Astrocyte (in vitro differentiated cells and primary cell): ENCODE data around the gene NOC2L. TPM values are rescaled to one million over a fixed set of nuclear protein-coding genes. Genes with fewer than 3 reads are reported as not detected.

ENCODE experiments used
- DNase-seq: peaks from one replicate; pipeline ENCODE4 v3.0.0-alpha.2; 2010; ENCODE audit warnings: low read depth
- FAIRE-seq: peaks from 2 replicates; lab custom pipeline; 2011; peaks lifted over from hg19 to GRCh38; lab: Jason Lieb, UNC
- H2AFZ ChIP-seq: 2 replicates; pipeline ENCODE4 v1.6.0; 2012; ENCODE audit warnings: low read depth, low read length, inconsistent platforms
- H3K27ac ChIP-seq: 2 replicates; pipeline ENCODE4 v1.5.1; 2011; ENCODE audit warnings: low read depth, low read length, inconsistent platforms
- H3K27me3 ChIP-seq: 2 replicates; pipeline ENCODE4 v1.6.0; 2011; ENCODE audit warnings: low read length, inconsistent platforms; ENCODE audit not compliant: insufficient read depth
- H3K36me3 ChIP-seq: 2 replicates; pipeline ENCODE4 v1.5.1; 2011; ENCODE audit warnings: low read length, inconsistent platforms; ENCODE audit not compliant: insufficient read depth
- H3K4me1 ChIP-seq: 2 replicates; pipeline ENCODE4 v1.5.1; 2011; ENCODE audit warnings: low read length, inconsistent platforms; ENCODE audit not compliant: insufficient read depth
- H3K4me2 ChIP-seq: 2 replicates; pipeline ENCODE4 v1.6.0; 2012; ENCODE audit warnings: low read length, inconsistent platforms
- H3K4me3 ChIP-seq: 2 replicates; pipeline ENCODE4 v1.5.1; 2011; ENCODE audit warnings: low read depth, mild to moderate bottlenecking, low read length, inconsistent platforms; ENCODE audit not compliant: insufficient read depth
- H3K79me2 ChIP-seq: 2 replicates; pipeline ENCODE4 v1.6.0; 2012; ENCODE audit warnings: mild to moderate bottlenecking, low read length, inconsistent platforms; ENCODE audit not compliant: insufficient read depth
- H3K9ac ChIP-seq: 2 replicates; pipeline ENCODE4 v1.6.0; 2012; ENCODE audit warnings: mild to moderate bottlenecking, low read length, inconsistent platforms
- H3K9me3 ChIP-seq: 2 replicates; pipeline ENCODE4 v1.5.1; 2012; ENCODE audit warnings: low read depth, mild to moderate bottlenecking, low read length, inconsistent platforms; ENCODE audit not compliant: insufficient read depth
- H4K20me1 ChIP-seq: 2 replicates; pipeline ENCODE4 v1.6.0; 2012; ENCODE audit warnings: low read length, inconsistent platforms; ENCODE audit not compliant: insufficient read depth
- H3K27ac Mint-ChIP-seq: one replicate; pipeline ENCODE4 v1.8.0; 2021; ENCODE audit warnings: mild to moderate bottlenecking, mixed read lengths; ENCODE audit not compliant: unreplicated experiment
- H3K27me3 Mint-ChIP-seq: one replicate; pipeline ENCODE4 v1.8.0; 2021; ENCODE audit warnings: low read depth, mixed read lengths; ENCODE audit not compliant: unreplicated experiment
- H3K36me3 Mint-ChIP-seq: one replicate; pipeline ENCODE4 v1.8.0; 2021; ENCODE audit warnings: low read depth, mixed read lengths; ENCODE audit not compliant: unreplicated experiment
- H3K4me1 Mint-ChIP-seq: one replicate; pipeline ENCODE4 v1.8.0; 2021; ENCODE audit warnings: low read depth, mixed read lengths; ENCODE audit not compliant: unreplicated experiment
- H3K4me3 Mint-ChIP-seq: one replicate; pipeline ENCODE4 v1.8.0; 2021; ENCODE audit warnings: mild to moderate bottlenecking, moderate library complexity, mixed read lengths; ENCODE audit not compliant: unreplicated experiment
- H3K9me3 Mint-ChIP-seq: one replicate; pipeline ENCODE4 v1.8.0; 2021; ENCODE audit warnings: mild to moderate bottlenecking, mixed read lengths; ENCODE audit not compliant: unreplicated experiment
- EZH2 ChIP-seq: IDR thresholded peaks from 2 replicates; pipeline ENCODE4 v1.6.1; 2012; ENCODE audit warnings: mild to moderate bottlenecking, low read length, inconsistent platforms; ENCODE audit not compliant: insufficient read depth
- total RNA-seq: library from RNA; stranded (reverse); gene quantifications from 2 replicates; pipeline ENCODE4 v1.2.1, GENCODE V29; 2021
- TF ChIP-seq, protein P1 (sequence below): IDR thresholded peaks from 2 replicates; pipeline ENCODE4 v1.5.1; 2011; ENCODE audit warnings: low read depth, mild to moderate bottlenecking, inconsistent platforms, low read length, moderate library complexity; ENCODE audit not compliant: insufficient read depth

NOC2L gene
- total RNA-seq, 1 donor from 2014 or later = 91.4 TPM

DNA sequence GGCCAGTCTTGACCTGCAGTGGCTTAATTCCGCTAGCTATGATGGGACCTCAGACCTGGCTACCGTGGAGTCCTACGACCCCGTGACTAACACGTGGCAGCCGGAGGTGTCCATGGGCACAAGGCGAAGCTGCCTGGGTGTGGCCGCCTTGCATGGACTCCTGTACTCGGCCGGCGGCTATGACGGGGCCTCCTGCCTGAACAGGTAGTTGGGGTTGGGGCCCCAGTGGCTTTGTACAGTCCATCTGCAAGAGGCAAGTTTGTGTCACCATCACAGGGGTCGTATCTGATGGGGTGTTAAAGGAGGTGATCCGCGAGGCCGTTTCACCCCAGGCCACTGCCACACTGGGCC, 4.2 kb upstream of the NOC2L start:
- H3K4me3 ChIP-seq = no peak overlapping the region
- FAIRE-seq = no peak
- TF ChIP-seq EZH2 = no peak
- TF ChIP-seq, protein P1, sequence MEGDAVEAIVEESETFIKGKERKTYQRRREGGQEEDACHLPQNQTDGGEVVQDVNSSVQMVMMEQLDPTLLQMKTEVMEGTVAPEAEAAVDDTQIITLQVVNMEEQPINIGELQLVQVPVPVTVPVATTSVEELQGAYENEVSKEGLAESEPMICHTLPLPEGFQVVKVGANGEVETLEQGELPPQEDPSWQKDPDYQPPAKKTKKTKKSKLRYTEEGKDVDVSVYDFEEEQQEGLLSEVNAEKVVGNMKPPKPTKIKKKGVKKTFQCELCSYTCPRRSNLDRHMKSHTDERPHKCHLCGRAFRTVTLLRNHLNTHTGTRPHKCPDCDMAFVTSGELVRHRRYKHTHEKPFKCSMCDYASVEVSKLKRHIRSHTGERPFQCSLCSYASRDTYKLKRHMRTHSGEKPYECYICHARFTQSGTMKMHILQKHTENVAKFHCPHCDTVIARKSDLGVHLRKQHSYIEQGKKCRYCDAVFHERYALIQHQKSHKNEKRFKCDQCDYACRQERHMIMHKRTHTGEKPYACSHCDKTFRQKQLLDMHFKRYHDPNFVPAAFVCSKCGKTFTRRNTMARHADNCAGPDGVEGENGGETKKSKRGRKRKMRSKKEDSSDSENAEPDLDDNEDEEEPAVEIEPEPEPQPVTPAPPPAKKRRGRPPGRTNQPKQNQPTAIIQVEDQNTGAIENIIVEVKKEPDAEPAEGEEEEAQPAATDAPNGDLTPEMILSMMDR = no peak
- peaks cover 5% of the 10 kb centered on the region for H4K20me1 ChIP-seq
- H3K36me3 ChIP-seq = peaks cover 5% of the 10 kb centered on the region
- H3K9ac ChIP-seq = no peak overlapping the region
- no peak overlapping the region for H3K27ac ChIP-seq
- no peak overlapping the region for H3K4me2 ChIP-seq
- Mint-ChIP-seq H3K36me3 (peaks cover 4% of the 10 kb centered on the region), H3K9me3 (no peaks in the 10 kb centered on the region), H3K4me1 (peaks cover 2% of the 10 kb centered on the region), H3K4me3 (no peak overlapping the region), H3K27me3 (peaks cover 2% of the 10 kb centered on the region), H3K27ac (no peak overlapping the region)
- H3K79me2 ChIP-seq = peaks cover 15% of the 10 kb centered on the region
- H3K27me3 ChIP-seq = no peaks in the 10 kb centered on the region
- no peak overlapping the region for H2AFZ ChIP-seq
- no peak for DNase-seq
- H3K4me1 ChIP-seq = peaks cover 25% of the 10 kb centered on the region
- no peaks in the 10 kb centered on the region for H3K9me3 ChIP-seq

DNA sequence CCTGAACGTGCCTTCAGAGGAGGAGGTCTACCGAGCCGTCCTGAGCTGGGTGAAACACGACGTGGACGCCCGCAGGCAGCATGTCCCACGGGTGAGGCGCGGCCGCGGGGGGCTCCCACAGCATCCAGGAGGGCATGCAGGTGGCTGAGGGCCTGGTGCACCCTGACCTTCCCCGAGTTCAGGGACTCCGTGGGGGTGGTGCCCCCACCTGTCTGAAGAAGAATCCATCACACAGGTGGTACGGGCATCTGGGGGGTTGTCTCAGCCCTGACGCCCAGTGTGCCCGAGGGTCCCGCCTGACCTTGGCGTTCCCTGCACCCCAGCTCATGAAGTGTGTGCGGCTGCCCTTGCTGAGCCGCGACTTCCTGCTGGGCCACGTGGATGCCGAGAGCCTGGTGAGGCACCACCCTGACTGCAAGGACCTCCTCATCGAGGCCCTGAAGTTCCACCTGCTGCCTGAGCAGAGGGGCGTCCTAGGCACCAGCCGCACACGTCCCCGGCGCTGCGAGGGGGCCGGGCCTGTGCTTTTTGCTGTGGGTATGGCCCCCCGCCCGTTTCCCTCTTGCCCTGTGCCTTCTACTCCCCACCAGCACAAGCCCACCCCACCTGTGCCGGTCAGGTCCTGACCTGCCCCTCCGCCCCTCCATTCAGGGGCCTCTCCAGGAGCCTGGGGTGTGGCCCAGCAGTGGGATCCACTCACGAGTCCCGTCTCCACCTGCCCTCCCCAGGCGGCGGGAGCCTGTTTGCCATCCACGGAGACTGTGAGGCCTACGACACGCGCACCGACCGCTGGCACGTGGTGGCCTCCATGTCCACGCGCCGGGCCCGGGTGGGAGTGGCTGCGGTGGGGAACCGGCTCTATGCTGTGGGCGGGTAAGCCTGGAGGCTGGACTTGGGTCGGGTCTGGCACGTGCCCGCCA, 3.6 kb upstream of the NOC2L start:
- Mint-ChIP-seq H3K27ac (no peak overlapping the region), H3K4me1 (peaks cover 4% of the 10 kb centered on the region), H3K27me3 (no peaks in the 10 kb centered on the region), H3K4me3 (peak overlapping the region; percentile 50), H3K9me3 (no peaks in the 10 kb centered on the region), H3K36me3 (peaks cover 4% of the 10 kb centered on the region)
- Histone ChIP-seq H3K27ac (no peak overlapping the region), H3K9me3 (no peaks in the 10 kb centered on the region), H3K4me2 (no peak overlapping the region), H3K4me3 (no peak overlapping the region), H2AFZ (no peak overlapping the region), H3K9ac (no peak overlapping the region), H3K4me1 (peaks cover 25% of the 10 kb centered on the region), H3K27me3 (no peaks in the 10 kb centered on the region), H4K20me1 (peaks cover 12% of the 10 kb centered on the region), H3K36me3 (peaks cover 5% of the 10 kb centered on the region), H3K79me2 (peaks cover 21% of the 10 kb centered on the region)
- no peak for DNase-seq
- TF ChIP-seq, protein P1 = no peak
- TF ChIP-seq EZH2 = no peak
- FAIRE-seq = no peak

DNA sequence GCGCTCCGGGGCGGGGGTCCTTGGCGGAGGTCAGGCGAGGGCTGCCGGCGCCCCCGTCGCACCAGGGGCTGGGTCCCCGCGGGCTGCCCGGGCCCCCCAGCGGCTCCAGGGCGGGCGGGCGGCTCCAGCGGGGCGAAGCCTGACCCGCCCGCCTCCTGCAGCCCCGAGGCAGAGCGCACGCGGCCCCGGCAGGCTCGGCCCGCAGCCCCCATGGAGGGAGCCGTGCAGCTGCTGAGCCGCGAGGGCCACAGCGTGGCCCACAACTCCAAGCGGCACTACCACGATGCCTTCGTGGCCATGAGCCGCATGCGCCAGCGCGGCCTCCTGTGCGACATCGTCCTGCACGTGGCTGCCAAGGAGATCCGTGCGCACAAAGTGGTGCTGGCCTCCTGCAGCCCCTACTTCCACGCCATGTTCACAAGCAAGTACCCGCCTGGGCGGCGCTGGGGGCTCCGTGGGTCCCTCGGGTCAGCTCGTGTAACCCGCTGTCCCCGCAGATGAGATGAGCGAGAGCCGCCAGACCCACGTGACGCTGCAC, 2.1 kb upstream of the NOC2L start:
- H3K27ac ChIP-seq = no peak overlapping the region

More for the DNA sequence above, 2.1 kb upstream of the NOC2L start:
- no peak for FAIRE-seq
- Histone ChIP-seq H3K9ac (peak overlapping the region; percentile 63), H3K79me2 (peaks cover 35% of the 10 kb centered on the region), H3K36me3 (peaks cover 8% of the 10 kb centered on the region), H4K20me1 (peaks cover 26% of the 10 kb centered on the region), H3K9me3 (no peaks in the 10 kb centered on the region), H3K4me1 (peaks cover 11% of the 10 kb centered on the region), H3K4me2 (peak overlapping the region; percentile 100), H3K27me3 (no peaks in the 10 kb centered on the region), H3K4me3 (peak overlapping the region; percentile 49), H2AFZ (no peak overlapping the region)
- DNase-seq = no peak
- no peaks in the 10 kb centered on the region for H3K9me3 Mint-ChIP-seq
- H3K4me3 Mint-ChIP-seq = no peak overlapping the region
- peak overlapping the region; percentile 18 for H3K27ac Mint-ChIP-seq
- no peak for TF ChIP-seq EZH2
- TF ChIP-seq, protein P1 = no peak
- peaks cover 7% of the 10 kb centered on the region for H3K4me1 Mint-ChIP-seq
- H3K36me3 Mint-ChIP-seq = peaks cover 6% of the 10 kb centered on the region
- no peaks in the 10 kb centered on the region for H3K27me3 Mint-ChIP-seq
